Measurements from ENCODE around the gene ANKRD63.

DNA sequence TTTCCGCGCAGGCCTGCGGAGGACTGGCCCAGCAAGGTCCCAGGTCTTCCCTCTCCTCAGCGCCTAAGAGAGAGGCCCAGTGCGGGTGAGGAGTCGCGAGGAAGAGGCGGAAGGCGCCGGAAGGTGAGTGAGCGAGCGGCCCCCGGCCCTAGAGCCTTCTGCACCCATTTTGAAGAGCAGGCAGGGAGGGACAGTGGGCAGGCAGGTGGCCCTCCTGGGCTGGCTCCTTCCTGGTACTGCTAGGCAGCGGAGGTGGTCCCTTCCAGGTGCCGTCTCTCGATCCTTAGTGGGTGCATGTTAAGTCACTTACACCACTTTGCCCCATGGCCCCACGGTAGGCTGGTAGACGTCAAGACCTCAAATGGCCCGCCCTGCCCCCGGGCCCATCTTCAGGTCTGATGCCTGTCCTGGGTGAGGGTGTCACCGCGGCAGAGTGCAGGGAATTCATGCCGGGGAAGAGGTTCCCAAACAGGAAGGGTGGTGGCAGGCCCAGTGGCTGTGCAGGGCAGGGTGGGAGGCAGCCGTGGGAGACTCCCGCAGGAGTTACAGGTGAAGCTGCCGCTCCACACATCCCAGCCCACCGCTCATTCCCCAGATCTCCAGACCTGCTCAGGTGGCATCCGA is 29.6 kb downstream of the ANKRD63 start:
- TF ChIP-seq POLR2AphosphoS5 (IDR thresholded peaks at IDR 0.05; ENCODE audit: low read length) (no peak), ETV6 (conservative IDR thresholded peaks at IDR 0.05 in 1 of 2, IDR thresholded peaks at IDR 0.05 in 1 of 2; ENCODE audit: borderline replicate concordance in 1 of 2, low read depth in 1 of 2) (no peak), CEBPB (IDR thresholded peaks at IDR 0.05; ENCODE audit: borderline replicate concordance in 1 of 2, low read depth in 2 of 2, low read length in 2 of 2) (no peak), CHD2 (IDR thresholded peaks at IDR 0.05; ENCODE audit: borderline replicate concordance, low read depth, low read length) (no peak), SRF (IDR thresholded peaks at IDR 0.05; ENCODE audit: low read depth in 2 of 2, low read length in 2 of 2) (no peak), POLR2A (IDR thresholded peaks at IDR 0.05; ENCODE audit: low read depth, low read length) (no peak), NRF1 (conservative IDR thresholded peaks at IDR 0.05; ENCODE audit: low read depth, low read length) (no peak), ZNF622 (IDR thresholded peaks at IDR 0.05) (no peak)
- TF ChIP-seq, protein P1, sequence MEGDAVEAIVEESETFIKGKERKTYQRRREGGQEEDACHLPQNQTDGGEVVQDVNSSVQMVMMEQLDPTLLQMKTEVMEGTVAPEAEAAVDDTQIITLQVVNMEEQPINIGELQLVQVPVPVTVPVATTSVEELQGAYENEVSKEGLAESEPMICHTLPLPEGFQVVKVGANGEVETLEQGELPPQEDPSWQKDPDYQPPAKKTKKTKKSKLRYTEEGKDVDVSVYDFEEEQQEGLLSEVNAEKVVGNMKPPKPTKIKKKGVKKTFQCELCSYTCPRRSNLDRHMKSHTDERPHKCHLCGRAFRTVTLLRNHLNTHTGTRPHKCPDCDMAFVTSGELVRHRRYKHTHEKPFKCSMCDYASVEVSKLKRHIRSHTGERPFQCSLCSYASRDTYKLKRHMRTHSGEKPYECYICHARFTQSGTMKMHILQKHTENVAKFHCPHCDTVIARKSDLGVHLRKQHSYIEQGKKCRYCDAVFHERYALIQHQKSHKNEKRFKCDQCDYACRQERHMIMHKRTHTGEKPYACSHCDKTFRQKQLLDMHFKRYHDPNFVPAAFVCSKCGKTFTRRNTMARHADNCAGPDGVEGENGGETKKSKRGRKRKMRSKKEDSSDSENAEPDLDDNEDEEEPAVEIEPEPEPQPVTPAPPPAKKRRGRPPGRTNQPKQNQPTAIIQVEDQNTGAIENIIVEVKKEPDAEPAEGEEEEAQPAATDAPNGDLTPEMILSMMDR (IDR thresholded peaks at IDR 0.05 in 2 of 3, conservative IDR thresholded peaks at IDR 0.05 in 1 of 3; ENCODE audit: control insufficient read depth in 2 of 3, extremely low read depth in 1 of 3, insufficient read depth in 1 of 3, low read depth in 3 of 3, low read length in 3 of 3) = no peak
- TF ChIP-seq, protein P2, sequence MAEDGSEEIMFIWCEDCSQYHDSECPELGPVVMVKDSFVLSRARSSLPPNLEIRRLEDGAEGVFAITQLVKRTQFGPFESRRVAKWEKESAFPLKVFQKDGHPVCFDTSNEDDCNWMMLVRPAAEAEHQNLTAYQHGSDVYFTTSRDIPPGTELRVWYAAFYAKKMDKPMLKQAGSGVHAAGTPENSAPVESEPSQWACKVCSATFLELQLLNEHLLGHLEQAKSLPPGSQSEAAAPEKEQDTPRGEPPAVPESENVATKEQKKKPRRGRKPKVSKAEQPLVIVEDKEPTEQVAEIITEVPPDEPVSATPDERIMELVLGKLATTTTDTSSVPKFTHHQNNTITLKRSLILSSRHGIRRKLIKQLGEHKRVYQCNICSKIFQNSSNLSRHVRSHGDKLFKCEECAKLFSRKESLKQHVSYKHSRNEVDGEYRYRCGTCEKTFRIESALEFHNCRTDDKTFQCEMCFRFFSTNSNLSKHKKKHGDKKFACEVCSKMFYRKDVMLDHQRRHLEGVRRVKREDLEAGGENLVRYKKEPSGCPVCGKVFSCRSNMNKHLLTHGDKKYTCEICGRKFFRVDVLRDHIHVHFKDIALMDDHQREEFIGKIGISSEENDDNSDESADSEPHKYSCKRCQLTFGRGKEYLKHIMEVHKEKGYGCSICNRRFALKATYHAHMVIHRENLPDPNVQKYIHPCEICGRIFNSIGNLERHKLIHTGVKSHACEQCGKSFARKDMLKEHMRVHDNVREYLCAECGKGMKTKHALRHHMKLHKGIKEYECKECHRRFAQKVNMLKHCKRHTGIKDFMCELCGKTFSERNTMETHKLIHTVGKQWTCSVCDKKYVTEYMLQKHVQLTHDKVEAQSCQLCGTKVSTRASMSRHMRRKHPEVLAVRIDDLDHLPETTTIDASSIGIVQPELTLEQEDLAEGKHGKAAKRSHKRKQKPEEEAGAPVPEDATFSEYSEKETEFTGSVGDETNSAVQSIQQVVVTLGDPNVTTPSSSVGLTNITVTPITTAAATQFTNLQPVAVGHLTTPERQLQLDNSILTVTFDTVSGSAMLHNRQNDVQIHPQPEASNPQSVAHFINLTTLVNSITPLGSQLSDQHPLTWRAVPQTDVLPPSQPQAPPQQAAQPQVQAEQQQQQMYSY (CRISPR knock-in tag; IDR thresholded peaks at IDR 0.05) = no peak
- TF ChIP-seq, protein P3, sequence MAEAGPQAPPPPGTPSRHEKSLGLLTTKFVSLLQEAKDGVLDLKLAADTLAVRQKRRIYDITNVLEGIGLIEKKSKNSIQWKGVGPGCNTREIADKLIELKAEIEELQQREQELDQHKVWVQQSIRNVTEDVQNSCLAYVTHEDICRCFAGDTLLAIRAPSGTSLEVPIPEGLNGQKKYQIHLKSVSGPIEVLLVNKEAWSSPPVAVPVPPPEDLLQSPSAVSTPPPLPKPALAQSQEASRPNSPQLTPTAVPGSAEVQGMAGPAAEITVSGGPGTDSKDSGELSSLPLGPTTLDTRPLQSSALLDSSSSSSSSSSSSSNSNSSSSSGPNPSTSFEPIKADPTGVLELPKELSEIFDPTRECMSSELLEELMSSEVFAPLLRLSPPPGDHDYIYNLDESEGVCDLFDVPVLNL (IDR thresholded peaks at IDR 0.05; ENCODE audit: low read depth, low read length) = no peak

Data from GM12878 (cell line).